GM12878 (cell line): ENCODE results near the gene CACNA2D4. TPM values are rescaled to one million over a fixed set of nuclear protein-coding genes. Genes with fewer than 3 reads are reported as not detected.

ENCODE experiments used
- ATAC-seq: fragments of 200-7000 bp; cut with Tn5 transposase; 3 replicates; pipeline ENCODE4 v1.9.1; 2020; ENCODE audit warnings: mild to moderate bottlenecking, moderate library complexity
- BruUV-seq: library from RNA; stranded (reverse); fragments of 400-500 nt; replicated peaks from 2 replicates; lab custom pipeline; 2021; lab: Mats Ljungman, UMichigan
- CTCF ChIA-PET: fragments of 300-600 bp; sonication (Branson Sonifier 250); formaldehyde crosslinking; extraction: SDS; loops from one replicate; lab custom pipeline; 2021; ENCODE audit warnings: inconsistent platforms; lab: Yijun Ruan, JAX
- POLR2A ChIA-PET: fragments of 350-600 bp; formaldehyde crosslinking; extraction: SDS; loops from one replicate; lab custom pipeline; 2021; ENCODE audit warnings: inconsistent platforms; lab: Charles Lee
- RAD21 ChIA-PET: fragments of 300-600 bp; sonication (Branson Sonifier 250); formaldehyde crosslinking; loops from one replicate; lab custom pipeline; 2023; ENCODE audit warnings: antibody characterized with exemption; ENCODE audit not compliant: unreplicated experiment; lab: Charles Lee
- SMC1A ChIA-PET: fragments of 300-600 bp; sonication (Branson Sonifier 250); formaldehyde crosslinking; loops from one replicate; lab custom pipeline; 2023; ENCODE audit not compliant: unreplicated experiment, uncharacterized antibody; lab: Charles Lee
- DNase-seq: peaks from one replicate; pipeline ENCODE4 v3.0.0-alpha.2; 2011; ENCODE audit warnings: low read depth, low spot score
- FAIRE-seq: peaks from 3 replicates; lab custom pipeline; 2011; peaks lifted over from hg19 to GRCh38; lab: Jason Lieb, UNC
- H2AFZ ChIP-seq: 2 replicates; pipeline ENCODE4 v1.6.0; 2011; ENCODE audit warnings: low read depth, low read length, control low read depth; ENCODE audit not compliant: control insufficient read depth
- H3K27ac ChIP-seq: 2 replicates; pipeline ENCODE4 v1.5.1; 2011; ENCODE audit warnings: control low read depth; ENCODE audit not compliant: control insufficient read depth, insufficient read depth
- H3K27me3 ChIP-seq, 2 experiments: replicated peaks in 1 of 2; 2 replicates each; pipeline versions ENCODE4 v1.6.0 to v1.6.1; 2011; ENCODE audit warnings: low read length in 1 of 2; ENCODE audit not compliant: control insufficient read depth in 2 of 2, insufficient read depth in 2 of 2
- H3K36me3 ChIP-seq, 2 experiments: 2 replicates each; pipeline ENCODE4 v1.5.1; 2011; ENCODE audit warnings: low read length in 1 of 2; ENCODE audit not compliant: control insufficient read depth in 2 of 2, insufficient read depth in 2 of 2
- H3K4me1 ChIP-seq: 2 replicates; pipeline ENCODE4 v1.6.1; 2011; ENCODE audit warnings: mild to moderate bottlenecking, low read length, moderate library complexity, mixed read lengths; ENCODE audit not compliant: control insufficient read depth, insufficient read depth
- H3K4me2 ChIP-seq: 2 replicates; pipeline ENCODE4 v1.6.0; 2011; ENCODE audit warnings: control low read depth; ENCODE audit not compliant: control insufficient read depth, insufficient read depth
- H3K4me3 ChIP-seq: fragments of 200-600 bp; sonication (generic); 2 replicates; pipeline ENCODE4 v1.5.1; 2016
- H3K79me2 ChIP-seq: 2 replicates; pipeline ENCODE4 v1.6.0; 2011; ENCODE audit warnings: low read length; ENCODE audit not compliant: control insufficient read depth, insufficient read depth
- H3K9ac ChIP-seq: 2 replicates; pipeline ENCODE4 v1.8.0; 2011; ENCODE audit warnings: low read length, control low read depth, mixed read lengths; ENCODE audit not compliant: control insufficient read depth, insufficient read depth
- H3K9me3 ChIP-seq: replicated peaks from 3 replicates; pipeline ENCODE4 v1.5.1; 2011; ENCODE audit warnings: mild to moderate bottlenecking, low read length; ENCODE audit not compliant: control insufficient read depth, insufficient read depth
- H4K20me1 ChIP-seq: 2 replicates; pipeline ENCODE4 v1.6.0; 2011; ENCODE audit not compliant: control insufficient read depth, insufficient read depth
- KDM1A ChIP-seq: fragments of 200-600 bp; sonication (generic); IDR thresholded peaks from 2 replicates; pipeline ENCODE4 v1.6.1; 2016; ENCODE audit warnings: borderline replicate concordance
- NFYB ChIP-seq: IDR thresholded peaks from 2 replicates; pipeline ENCODE4 v1.6.1; 2011; ENCODE audit warnings: low read depth, mild to moderate bottlenecking, low read length, improper control_type of control experiment, moderate library complexity; ENCODE audit not compliant: insufficient read depth
- RELB ChIP-seq: fragments of 450-650 bp; IDR thresholded peaks from 2 replicates; pipeline ENCODE4 v1.6.1; 2017; ENCODE audit warnings: low read depth, mild to moderate bottlenecking, moderate library complexity
- SMARCA5 ChIP-seq: fragments of 450-650 bp; IDR thresholded peaks from 2 replicates; pipeline ENCODE4 v1.6.1; 2017; ENCODE audit warnings: mild to moderate bottlenecking
- YBX1 ChIP-seq: fragments of 450-650 bp; IDR thresholded peaks from 2 replicates; pipeline ENCODE4 v1.6.1; 2016; ENCODE audit warnings: antibody characterized with exemption
- ZNF24 ChIP-seq: fragments of 450-650 bp; IDR thresholded peaks from 2 replicates; pipeline ENCODE4 v1.6.1; 2017; ENCODE audit warnings: antibody characterized with exemption, mild to moderate bottlenecking
- WGBS: methylation state at CpG from one replicate; pipeline ENCODE4 v1.1.6; 2016; ENCODE audit warnings: low lambda C conversion rate; ENCODE audit not compliant: insufficient replicate concordance, insufficient coverage; ENCODE audit errors: missing lambda C conversion rate; 5-methylcytosine and 5-hydroxymethylcytosine counted together
- in situ Hi-C: fragments of 300-500 bp; cut with MboI; formaldehyde crosslinking; loops from 9 replicates; pipeline ENCODE4 v1.14.3; 2018; ENCODE audit warnings: mixed read lengths
- intact Hi-C: fragments of 100-400 bp; cut with micrococcal nuclease; formaldehyde crosslinking; loops from one replicate; pipeline ENCODE4 v1.14.2; 2022; ENCODE audit not compliant: unreplicated experiment
- polyA plus RNA-seq, 11 experiments: library from polyadenylated mRNA; depleted of rRNA in 4 of 11; unstranded in 6 of 11; stranded (reverse) in 5 of 11; fragments of >200 nt; fragmentation: Nextera tagmentation in 4 of 11; fragmentation: Illumina TruSeq in 1 of 11; extraction: Ambion mirVana in 4 of 11; extraction: Trizol in 1 of 11; gene quantifications; 1 replicate in 1 of 11; 2 replicates in 10 of 11; pipeline versions ENCODE4 v1.2.1 to v1.2.3, GENCODE V29; 2011 to 2016; ENCODE audit warnings: inconsistent platforms in 2 of 11, missing spikeins in 2 of 11, low read depth in 1 of 11
- total RNA-seq, 4 experiments: library from RNA; depleted of rRNA in 3 of 4; stranded (reverse); fragments of >200 nt in 3 of 4; fragmentation: Illumina TruSeq in 1 of 4; extraction: Trizol in 1 of 4; gene quantifications; 2 replicates each; pipeline versions ENCODE4 v1.2.1 to v1.2.3, GENCODE V29; 2013 to 2021

CACNA2D4 gene
- total and polyA plus RNA-seq, 10 of the 15 experiments (the other 5 are each of a cell fraction or from before 2014, with no cell fraction given) = 0.03 to 1.0 (median 0.65) TPM

- BruUV-seq = no TSS peak
- 60% methylated on average over 3 of the region's 3 CpGs for WGBS
- POLR2A ChIA-PET = no interaction called here
Measured at GRCh38 chr12:1910468-1910867, 8.0 kb downstream of the CACNA2D4 start.

DNA sequence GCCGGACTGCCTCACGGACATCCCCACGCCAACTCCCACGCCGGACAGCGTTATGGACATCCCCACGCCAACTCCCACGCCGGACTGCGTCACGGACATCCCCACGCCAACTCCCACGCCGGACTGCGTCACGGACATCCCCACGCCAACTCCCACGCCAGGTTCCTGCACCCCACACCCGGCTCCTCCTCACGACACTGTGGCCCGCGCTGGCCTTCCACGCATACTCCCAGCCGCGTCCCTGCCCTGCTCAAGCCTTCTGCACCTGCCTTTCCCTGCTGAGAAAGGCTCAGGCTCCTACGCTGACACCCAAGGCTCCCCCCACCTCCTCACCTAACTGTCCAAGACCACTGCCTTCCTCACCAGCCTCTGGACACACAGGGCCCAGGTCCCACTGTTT, 9.7 kb downstream of the CACNA2D4 start:
- RAD21 ChIA-PET = no interaction called here
- Histone ChIP-seq H3K4me1 (no peaks in the 10 kb centered on the region), H3K79me2 (no peaks in the 10 kb centered on the region), H3K36me3 (no peaks in the 10 kb centered on the region), H4K20me1 (no peaks in the 10 kb centered on the region), H2AFZ (no peak overlapping the region), H3K9ac (no peak overlapping the region), H3K27me3 (no peaks in the 10 kb centered on the region), H3K4me2 (no peak overlapping the region), H3K9me3 (no peaks in the 10 kb centered on the region; the same call in 2 of the 3 replicates), H3K4me3 (no peak overlapping the region), H3K27ac (no peak overlapping the region)
- BruUV-seq = no TSS peak
- POLR2A ChIA-PET = no interaction called here
- intact Hi-C loops = no loop called here
- ATAC-seq (no peak), DNase-seq (no peak), FAIRE-seq (no peak)
- 87% methylated on average over 15 of the region's 26 CpGs for WGBS
- SMC1A ChIA-PET = no interaction called here
- TF ChIP-seq NFYB (no peak), SMARCA5 (no peak)
- CTCF ChIA-PET = no interaction called here
- in situ Hi-C loops = no loop called here

More at GRCh38 chr12:1910468-1910867, 8.0 kb downstream of the CACNA2D4 start:
- no peaks in the 10 kb centered on the region for H4K20me1 ChIP-seq
- intact Hi-C loops (no loop called here), in situ Hi-C loops (no loop called here)
- ChIA-PET RAD21 (no interaction called here), SMC1A (no interaction called here), CTCF (interaction anchor here (0.6 kb wide), 1 partner anchor 12 kb away, joined by 3 read pairs; no protein-coding TSS in a partner anchor)
- H3K27me3 ChIP-seq = no peaks in the 10 kb centered on the region
- no peaks in the 10 kb centered on the region for H3K79me2 ChIP-seq
- no peaks in the 10 kb centered on the region for H3K36me3 ChIP-seq
- H3K4me3 ChIP-seq = no peak overlapping the region
- FAIRE-seq = no peak
- H3K4me2 ChIP-seq = no peak overlapping the region
- no peak for TF ChIP-seq RELB
- no peak for TF ChIP-seq ZNF24
- TF ChIP-seq KDM1A = no peak
- no peak for TF ChIP-seq YBX1
- no peak for ATAC-seq
- DNase-seq = no peak
- H3K27ac ChIP-seq = no peak overlapping the region
- no peaks in the 10 kb centered on the region; the same call in 2 of the 3 replicates for H3K9me3 ChIP-seq
- no peak overlapping the region for H2AFZ ChIP-seq
- H3K9ac ChIP-seq = no peak overlapping the region
- H3K4me1 ChIP-seq = no peaks in the 10 kb centered on the region
